HepG2 (cell line): ENCODE data around the gene RCAN2. TPM values are rescaled to one million over a fixed set of nuclear protein-coding genes. Genes with fewer than 3 reads are reported as not detected.

Experiments
- BRD4 ChIP-seq: sonication (generic); formaldehyde crosslinking; IDR thresholded peaks from 2 replicates; pipeline ENCODE4 v1.4.0; 2020; ENCODE audit warnings: missing genetic modification reagents
- MAFK ChIP-seq, 2 experiments: IDR thresholded peaks in 1 of 2; conservative IDR thresholded peaks in 1 of 2; 2 replicates each; pipeline ENCODE4 v1.6.1; 2011; ENCODE audit warnings: improper control_type of control experiment in 2 of 2, low read length in 2 of 2
- polyA plus RNA-seq, 8 experiments: library from polyadenylated mRNA; depleted of rRNA in 3 of 8; stranded (reverse) in 7 of 8; unstranded in 1 of 8; fragments of >200 nt; fragmentation: Illumina TruSeq in 4 of 8; extraction: Trizol in 4 of 8; gene quantifications; 2 replicates each; pipeline versions ENCODE4 v1.2.1 to v1.2.3, GENCODE V29; 2011 to 2016; ENCODE audit warnings: low read depth in 4 of 8, missing spikeins in 1 of 8, mixed read lengths in 1 of 8; ENCODE audit not compliant: insufficient read depth in 1 of 8
- total RNA-seq, 5 experiments: library from RNA; depleted of rRNA; stranded (reverse); fragments of >200 nt; fragmentation: Illumina TruSeq; extraction: Trizol; gene quantifications; 2 replicates each; pipeline ENCODE4 v1.2.3, GENCODE V29; 2016; ENCODE audit warnings: low read depth in 1 of 5
- TF ChIP-seq, protein P1 (sequence below), 2 experiments: fragments of 450-650 bp in 1 of 2; sonication (generic) in 1 of 2; formaldehyde crosslinking in 1 of 2; IDR thresholded peaks; 2 replicates each; pipeline versions ENCODE4 v1.6.1 to v1.8.0; 2016 to 2022; ENCODE audit warnings: antibody characterized with exemption in 1 of 2, mild to moderate bottlenecking in 1 of 2, missing genetic modification reagents in 1 of 2

Gene RCAN2
- total and polyA plus RNA-seq, 2 of the 13 experiments (the other 11 are each of a cell fraction or from before 2014, with no cell fraction given) = not detected

DNA sequence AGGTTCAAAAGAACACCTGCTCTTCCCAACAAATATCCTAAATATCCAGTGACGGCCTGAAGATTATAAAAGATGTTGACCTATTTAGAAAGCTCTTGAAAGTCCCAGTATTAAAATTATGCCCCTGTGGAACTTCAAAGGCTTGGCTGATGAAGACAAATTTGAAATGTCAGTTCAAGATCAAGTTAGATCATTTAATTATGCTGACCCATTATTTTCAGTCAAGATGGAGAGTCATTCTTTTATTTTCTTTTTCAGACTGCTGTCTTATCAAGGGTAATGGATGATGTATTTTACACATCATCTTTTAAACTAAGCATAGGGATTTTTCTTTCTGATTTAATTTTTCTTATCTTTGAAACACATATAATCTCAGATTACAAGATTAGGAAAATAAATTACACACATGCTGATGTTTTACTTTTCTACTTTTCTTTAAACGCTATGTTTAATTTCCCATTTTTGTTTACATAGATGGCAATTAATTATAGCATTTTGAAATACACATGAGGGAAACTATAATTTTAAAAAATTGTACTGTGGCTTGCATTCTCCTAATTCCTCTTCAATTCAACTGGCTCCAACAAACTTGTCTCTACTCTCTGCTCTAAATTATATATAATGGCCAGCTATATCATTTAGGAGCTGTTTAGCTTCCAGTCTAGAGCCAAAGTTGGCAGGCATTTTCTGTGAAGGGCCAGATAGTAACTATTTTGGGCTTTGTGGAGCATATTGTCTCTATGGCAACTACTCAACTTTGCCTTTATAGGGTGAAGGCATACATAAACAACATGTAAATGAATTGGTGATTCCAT, 123.7 kb downstream of the RCAN2 start (continued):
- TF ChIP-seq, protein P1, sequence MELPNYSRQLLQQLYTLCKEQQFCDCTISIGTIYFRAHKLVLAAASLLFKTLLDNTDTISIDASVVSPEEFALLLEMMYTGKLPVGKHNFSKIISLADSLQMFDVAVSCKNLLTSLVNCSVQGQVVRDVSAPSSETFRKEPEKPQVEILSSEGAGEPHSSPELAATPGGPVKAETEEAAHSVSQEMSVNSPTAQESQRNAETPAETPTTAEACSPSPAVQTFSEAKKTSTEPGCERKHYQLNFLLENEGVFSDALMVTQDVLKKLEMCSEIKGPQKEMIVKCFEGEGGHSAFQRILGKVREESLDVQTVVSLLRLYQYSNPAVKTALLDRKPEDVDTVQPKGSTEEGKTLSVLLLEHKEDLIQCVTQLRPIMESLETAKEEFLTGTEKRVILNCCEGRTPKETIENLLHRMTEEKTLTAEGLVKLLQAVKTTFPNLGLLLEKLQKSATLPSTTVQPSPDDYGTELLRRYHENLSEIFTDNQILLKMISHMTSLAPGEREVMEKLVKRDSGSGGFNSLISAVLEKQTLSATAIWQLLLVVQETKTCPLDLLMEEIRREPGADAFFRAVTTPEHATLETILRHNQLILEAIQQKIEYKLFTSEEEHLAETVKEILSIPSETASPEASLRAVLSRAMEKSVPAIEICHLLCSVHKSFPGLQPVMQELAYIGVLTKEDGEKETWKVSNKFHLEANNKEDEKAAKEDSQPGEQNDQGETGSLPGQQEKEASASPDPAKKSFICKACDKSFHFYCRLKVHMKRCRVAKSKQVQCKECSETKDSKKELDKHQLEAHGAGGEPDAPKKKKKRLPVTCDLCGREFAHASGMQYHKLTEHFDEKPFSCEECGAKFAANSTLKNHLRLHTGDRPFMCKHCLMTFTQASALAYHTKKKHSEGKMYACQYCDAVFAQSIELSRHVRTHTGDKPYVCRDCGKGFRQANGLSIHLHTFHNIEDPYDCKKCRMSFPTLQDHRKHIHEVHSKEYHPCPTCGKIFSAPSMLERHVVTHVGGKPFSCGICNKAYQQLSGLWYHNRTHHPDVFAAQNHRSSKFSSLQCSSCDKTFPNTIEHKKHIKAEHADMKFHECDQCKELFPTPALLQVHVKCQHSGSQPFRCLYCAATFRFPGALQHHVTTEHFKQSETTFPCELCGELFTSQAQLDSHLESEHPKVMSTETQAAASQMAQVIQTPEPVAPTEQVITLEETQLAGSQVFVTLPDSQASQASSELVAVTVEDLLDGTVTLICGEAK (IDR thresholded peaks at IDR 0.05) = no peak
- TF ChIP-seq, protein P1 (CRISPR knock-in tag; IDR thresholded peaks at IDR 0.05) = no peak
- TF ChIP-seq MAFK (conservative IDR thresholded peaks at IDR 0.05 in 1 of 2, IDR thresholded peaks at IDR 0.05 in 1 of 2; ENCODE audit: low read length in 2 of 2) (peak; percentile 64 to 67), BRD4 (CRISPR knock-in tag) (no peak)
